Activated naive CD8-positive, alpha-beta T cell treated with anti-CD3 and anti-CD28 coated beads, Interleukin-2, amount 50 U/mL, for 16 hours (primary cell): Measurements from ENCODE around the gene NIT1.

Experiments
- DNase-seq: peaks from one replicate; pipeline ENCODE4 v3.0.0-alpha.2; 2020; ENCODE audit warnings: low read depth, low spot score

Gene NIT1

GRCh38 chr1:161145832-161146231 lies 27.9 kb downstream of the NIT1 start:
- DNase-seq = no peak

GRCh38 chr1:161153176-161153575 lies 35.3 kb downstream of the NIT1 start:
- DNase-seq = no peak

- DNase-seq = peak; percentile 54
These were observed 35.9 kb downstream of the NIT1 start, which contains the start of gene UFC1 for GRCh38 chr1:161153682-161154337. UFC1 (plus strand) TSS chr1:161153978; CDS start chr1:161153998, 20 bp downstream.

GRCh38 chr1:161157867-161158266 lies 40.0 kb downstream of the NIT1 start:
- no peak for DNase-seq

GRCh38 chr1:161158316-161159010 lies 40.6 kb downstream of the NIT1 start:
- DNase-seq = no peak

GRCh38 chr1:161159087-161159912 lies 41.4 kb downstream of the NIT1 start, which contains the start of gene USP21:
USP21 (plus strand) TSS chr1:161159500; CDS start chr1:161160641, 1,141 bp downstream.
- peak; percentile 77 for DNase-seq

- DNase-seq = no peak
These were observed 42.0 kb downstream of the NIT1 start for GRCh38 chr1:161159913-161160243.

GRCh38 chr1:161160671-161161145 lies 42.8 kb downstream of the NIT1 start:
- DNase-seq = no peak

- no peak for DNase-seq
These were observed 43.7 kb downstream of the NIT1 start for GRCh38 chr1:161161652-161162051.

GRCh38 chr1:161162052-161162451 lies 44.1 kb downstream of the NIT1 start:
- no peak for DNase-seq

- DNase-seq = no peak
These were observed 44.9 kb downstream of the NIT1 start for GRCh38 chr1:161162806-161163205.

- DNase-seq = no peak
These were observed 45.9 kb downstream of the NIT1 start for GRCh38 chr1:161163793-161164192.

GRCh38 chr1:161164901-161165610 lies 47.2 kb downstream of the NIT1 start:
- no peak for DNase-seq

- peak; percentile 77 for DNase-seq
These were observed 48.1 kb downstream of the NIT1 start, which contains the start of gene PPOX for GRCh38 chr1:161165742-161166668. PPOX (plus strand) TSS chr1:161166426; CDS start chr1:161166848, 422 bp downstream.

- no peak for DNase-seq
These were observed 49.0 kb downstream of the NIT1 start for GRCh38 chr1:161166669-161167548.

- DNase-seq = no peak
These were observed 51.0 kb downstream of the NIT1 start for GRCh38 chr1:161168906-161169305.
